Erythroblast (primary cell): Measurements from ENCODE around the gene HOXD11.

Experiments used
- DNase-seq, 2 experiments: peaks; one replicate each; lab custom pipeline; 2025; lab: John Stamatoyannopoulos, UW
- GATA1 ChIP-seq: IDR thresholded peaks from 2 replicates; pipeline ENCODE4 v1.6.1; 2011; ENCODE audit warnings: low read depth, mild to moderate bottlenecking, control low read depth, low read length, moderate library complexity
- POLR2A ChIP-seq: IDR thresholded peaks from 2 replicates; pipeline ENCODE4 v1.6.1; 2011; ENCODE audit warnings: mild to moderate bottlenecking, low read length

HOXD11 gene

GRCh38 chr2:176128982-176129796 is 22.1 kb downstream of the HOXD11 start, which contains the start of gene HOXD8:
HOXD8 (plus strand) TSS chr2:176129705; CDS start chr2:176130367, 662 bp downstream.
- peak; percentile 77 to 81 for DNase-seq
- TF ChIP-seq POLR2A (no peak), GATA1 (no peak)

GRCh38 chr2:176129813-176130146 is 22.7 kb downstream of the HOXD11 start:
- DNase-seq = peak in 1 of 2 experiments; percentile 60
- TF ChIP-seq POLR2A (no peak), GATA1 (no peak)

- no peak for TF ChIP-seq POLR2A
- TF ChIP-seq GATA1 = no peak
- DNase-seq = peak; percentile 56 to 71
Observed at GRCh38 chr2:176130147-176130956, 23.3 kb downstream of the HOXD11 start.

- TF ChIP-seq POLR2A (no peak), GATA1 (no peak)
- peak in 1 of 2 experiments; percentile 19 for DNase-seq
Observed at GRCh38 chr2:176130957-176131847, 24.1 kb downstream of the HOXD11 start.

- TF ChIP-seq POLR2A (no peak), GATA1 (no peak)
- DNase-seq = no peak
Observed at GRCh38 chr2:176131848-176132158, 24.7 kb downstream of the HOXD11 start.

- TF ChIP-seq POLR2A (no peak), GATA1 (no peak)
- peak; percentile 26 to 68 for DNase-seq
Observed at GRCh38 chr2:176132205-176133171, 25.4 kb downstream of the HOXD11 start.

GRCh38 chr2:176133389-176133788 is 26.3 kb downstream of the HOXD11 start:
- TF ChIP-seq GATA1 (no peak), POLR2A (no peak)
- no peak for DNase-seq

- DNase-seq = no peak
- no peak for TF ChIP-seq GATA1
- no peak for TF ChIP-seq POLR2A
Observed at GRCh38 chr2:176134035-176134434, 27.0 kb downstream of the HOXD11 start.

- DNase-seq = no peak
- no peak for TF ChIP-seq GATA1
- TF ChIP-seq POLR2A = no peak
Observed at GRCh38 chr2:176135035-176135440, 28.0 kb downstream of the HOXD11 start.

GRCh38 chr2:176136374-176137251 is 29.5 kb downstream of the HOXD11 start:
- TF ChIP-seq GATA1 = no peak
- TF ChIP-seq POLR2A = no peak
- no peak for DNase-seq

GRCh38 chr2:176137252-176137580 is 30.1 kb downstream of the HOXD11 start:
- no peak for DNase-seq
- TF ChIP-seq GATA1 (no peak), POLR2A (no peak)
